ENCODE results near the gene FLAD1.

DNA sequence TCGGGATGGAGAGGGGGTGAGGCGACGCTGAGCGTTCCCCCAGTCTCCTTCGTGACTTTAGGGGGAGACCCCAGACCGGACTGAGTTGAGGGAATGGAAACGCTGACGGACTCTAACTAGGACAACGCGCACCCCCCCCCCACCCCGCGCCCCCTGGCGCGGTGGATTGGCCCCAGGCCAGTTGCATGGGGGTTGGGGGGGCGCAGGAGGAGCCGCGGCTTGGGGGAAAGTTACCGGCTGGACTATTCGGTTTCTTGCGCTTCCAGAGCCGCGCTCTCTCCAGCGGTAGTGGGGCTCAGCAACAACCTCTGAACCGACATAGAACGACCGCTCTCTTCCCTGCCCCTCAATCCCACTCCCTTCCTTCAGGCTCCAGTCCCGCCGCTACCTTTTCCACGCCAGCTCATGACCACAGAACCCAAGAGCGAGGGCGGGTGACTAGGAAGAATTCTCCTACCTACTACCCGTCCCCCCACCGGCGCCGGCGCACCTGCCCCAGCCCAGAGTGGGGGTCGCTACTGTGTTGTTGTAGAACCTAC is 20.2 kb downstream of the FLAD1 start:
- no peak for TF ChIP-seq EZH2phosphoT487 (IDR thresholded peaks at IDR 0.05; ENCODE audit: borderline replicate concordance)
- TF ChIP-seq, protein P1, sequence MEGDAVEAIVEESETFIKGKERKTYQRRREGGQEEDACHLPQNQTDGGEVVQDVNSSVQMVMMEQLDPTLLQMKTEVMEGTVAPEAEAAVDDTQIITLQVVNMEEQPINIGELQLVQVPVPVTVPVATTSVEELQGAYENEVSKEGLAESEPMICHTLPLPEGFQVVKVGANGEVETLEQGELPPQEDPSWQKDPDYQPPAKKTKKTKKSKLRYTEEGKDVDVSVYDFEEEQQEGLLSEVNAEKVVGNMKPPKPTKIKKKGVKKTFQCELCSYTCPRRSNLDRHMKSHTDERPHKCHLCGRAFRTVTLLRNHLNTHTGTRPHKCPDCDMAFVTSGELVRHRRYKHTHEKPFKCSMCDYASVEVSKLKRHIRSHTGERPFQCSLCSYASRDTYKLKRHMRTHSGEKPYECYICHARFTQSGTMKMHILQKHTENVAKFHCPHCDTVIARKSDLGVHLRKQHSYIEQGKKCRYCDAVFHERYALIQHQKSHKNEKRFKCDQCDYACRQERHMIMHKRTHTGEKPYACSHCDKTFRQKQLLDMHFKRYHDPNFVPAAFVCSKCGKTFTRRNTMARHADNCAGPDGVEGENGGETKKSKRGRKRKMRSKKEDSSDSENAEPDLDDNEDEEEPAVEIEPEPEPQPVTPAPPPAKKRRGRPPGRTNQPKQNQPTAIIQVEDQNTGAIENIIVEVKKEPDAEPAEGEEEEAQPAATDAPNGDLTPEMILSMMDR (conservative IDR thresholded peaks at IDR 0.05; ENCODE audit: low read length) = no peak
